HG02970 (cell line): ENCODE results near the gene KLK13.
A peak's percentile ranks its signal among the peaks of the same experiment; 100 is the strongest.

Experiments used
- ATAC-seq: cut with Tn5 transposase; IDR thresholded peaks from one replicate; pipeline ENCODE4 v1.9.1; 2021; ENCODE audit warnings: mild to moderate bottlenecking, moderate library complexity, moderate number of reproducible peaks; ENCODE audit not compliant: unreplicated experiment, low FRiP score

KLK13 gene

DNA sequence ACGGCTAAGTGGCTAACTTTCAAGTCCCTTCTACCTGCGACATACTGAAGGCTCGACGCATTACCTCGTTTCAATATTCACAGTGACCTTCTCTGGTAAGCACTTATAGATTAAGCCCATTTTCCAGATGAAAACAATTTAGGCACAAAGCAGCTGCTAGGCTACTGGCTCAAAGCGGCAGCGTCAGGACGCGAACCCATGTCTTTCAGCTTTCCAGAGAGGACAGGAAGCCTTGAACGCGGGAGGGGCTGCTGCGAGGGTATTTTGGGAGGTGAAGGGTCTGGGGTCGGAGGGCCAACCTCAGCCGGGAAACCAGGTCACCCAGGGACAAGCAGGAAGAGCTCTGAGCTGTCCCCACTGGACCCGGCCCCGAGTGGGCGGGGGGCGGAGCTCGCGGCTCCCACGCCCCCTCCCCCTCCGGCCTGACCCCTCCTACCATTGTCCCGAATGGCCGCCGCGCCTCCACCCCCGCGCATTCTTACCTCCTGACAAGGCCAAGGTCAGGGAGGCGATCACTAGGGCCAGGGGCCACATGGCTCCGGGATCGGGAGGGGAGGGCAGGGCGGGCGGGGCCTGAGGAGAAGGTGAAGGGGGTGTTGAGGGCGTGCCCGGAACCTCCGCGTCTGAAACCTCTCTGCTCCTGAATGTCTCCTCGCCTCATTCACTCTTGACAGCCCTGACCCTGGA, at the start of gene KLK13:
TSS of gene KLK13 (minus strand) at position 559 of the 687 bp plus-strand sequence. CDS start at position 534, 25 bp downstream.
- ATAC-seq, result no peak

- ATAC-seq, result no peak
Measured at GRCh38 chr19:51114087-51114729, 49.3 kb upstream of the KLK13 start.

GRCh38 chr19:51111606-51112005, 46.7 kb upstream of the KLK13 start:
- no peak for ATAC-seq

DNA sequence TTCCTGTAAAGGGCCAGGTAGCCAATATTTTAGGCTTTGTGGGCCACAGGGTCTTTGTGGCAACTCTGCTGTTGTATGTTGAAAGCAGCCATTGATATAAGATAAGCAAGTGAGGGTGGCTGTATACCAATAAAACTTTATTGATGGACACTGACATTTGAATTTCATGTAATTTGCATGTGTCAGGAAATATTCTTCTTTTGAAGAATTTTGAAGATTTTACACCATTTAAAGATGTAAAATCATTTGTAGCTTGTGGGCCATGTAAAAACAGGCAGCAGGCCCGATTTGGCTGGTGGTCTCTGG, 45.7 kb upstream of the KLK13 start:
- ATAC-seq, result no peak

GRCh38 chr19:51108805-51109146, 43.9 kb upstream of the KLK13 start:
- peak; percentile 31 for ATAC-seq

GRCh38 chr19:51108066-51108804, 43.3 kb upstream of the KLK13 start, which contains the start of gene CTU1:
Gene CTU1 (minus strand): TSS chr19:51108409. CDS start chr19:51104569, 3,840 bp downstream.
- ATAC-seq, result peak; percentile 97

DNA sequence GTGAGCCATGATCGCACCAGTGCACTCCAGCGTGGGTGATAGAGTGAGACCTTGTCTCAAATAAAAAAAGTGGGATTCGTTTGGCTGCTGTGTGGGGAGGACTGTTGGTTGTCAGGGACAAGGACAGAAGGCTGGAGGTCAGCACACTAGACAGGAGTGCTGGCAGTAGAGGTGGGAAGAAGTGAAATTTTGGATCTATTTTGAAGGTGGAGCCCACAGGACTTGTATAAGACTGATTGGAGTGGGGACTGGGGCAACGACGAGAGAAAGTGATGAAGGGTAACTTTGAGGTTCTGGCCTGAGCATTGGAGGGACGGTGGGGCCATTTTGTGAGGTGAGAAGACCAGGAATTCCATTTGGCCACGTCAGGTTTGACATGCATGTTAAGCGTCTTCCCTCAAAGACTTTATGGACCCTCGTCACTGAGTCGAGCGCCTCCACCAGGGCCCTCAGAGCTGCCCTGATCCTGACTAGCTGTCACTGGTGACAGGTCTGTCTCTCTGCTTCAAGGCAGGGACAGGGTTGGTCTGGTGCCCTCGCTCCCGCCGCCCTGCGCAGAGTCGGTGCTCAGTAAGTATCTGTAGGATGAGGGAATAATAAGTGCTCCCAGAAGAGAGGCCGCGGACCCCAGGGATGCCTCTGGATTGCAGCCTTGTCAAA, 42.6 kb upstream of the KLK13 start:
- ATAC-seq, result no peak

DNA sequence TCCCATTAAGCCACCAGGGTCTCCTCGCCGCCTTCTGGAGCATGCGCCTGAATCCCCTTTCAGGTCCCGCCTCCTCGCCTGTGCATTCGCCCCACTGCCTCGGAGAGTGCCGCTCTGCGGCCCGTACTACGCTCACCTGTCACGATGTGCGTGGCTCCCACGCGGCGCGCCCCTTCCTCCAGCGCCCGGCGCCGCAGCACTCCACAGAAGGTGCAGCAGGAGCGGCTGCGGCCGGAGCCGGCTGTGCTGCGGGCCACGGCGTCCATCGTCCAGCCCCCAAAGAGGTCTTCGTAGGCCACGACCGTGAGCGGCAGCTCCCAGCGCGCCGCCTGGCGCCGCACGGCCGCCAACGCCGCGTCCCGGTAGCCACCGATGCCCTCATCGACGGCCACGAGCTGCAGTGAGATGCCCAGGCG, 39.0 kb upstream of the KLK13 start:
- no peak for ATAC-seq

- ATAC-seq, result no peak
Measured at GRCh38 chr19:51102991-51103390, 38.1 kb upstream of the KLK13 start.

GRCh38 chr19:51101171-51101865, 36.4 kb upstream of the KLK13 start:
- ATAC-seq, result no peak

- no peak for ATAC-seq
Measured at GRCh38 chr19:51100601-51101000, 35.7 kb upstream of the KLK13 start.

- ATAC-seq, result no peak
Measured at GRCh38 chr19:51099047-51099382, 34.1 kb upstream of the KLK13 start.

- no peak for ATAC-seq
Measured at GRCh38 chr19:51098365-51099046, 33.6 kb upstream of the KLK13 start.

DNA sequence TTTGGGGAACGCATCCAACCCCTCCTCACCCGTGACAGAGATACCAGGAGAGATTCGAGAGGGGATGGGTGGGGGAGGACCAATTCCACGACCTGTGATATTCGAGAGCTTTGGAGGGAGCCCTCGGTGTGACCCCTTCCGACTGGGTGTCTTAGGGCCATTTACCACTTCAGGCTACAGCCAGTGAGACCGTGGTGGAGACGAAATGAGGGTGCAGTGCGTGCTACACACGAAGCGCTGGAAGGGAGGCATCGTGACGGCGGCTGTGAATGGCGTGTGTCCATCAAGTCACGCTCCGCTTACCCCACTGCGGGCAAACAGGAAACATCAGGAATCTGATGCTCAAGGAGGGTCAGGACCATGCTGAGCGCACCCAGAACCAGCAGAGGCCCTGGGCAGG, 32.9 kb upstream of the KLK13 start:
- ATAC-seq, result no peak

DNA sequence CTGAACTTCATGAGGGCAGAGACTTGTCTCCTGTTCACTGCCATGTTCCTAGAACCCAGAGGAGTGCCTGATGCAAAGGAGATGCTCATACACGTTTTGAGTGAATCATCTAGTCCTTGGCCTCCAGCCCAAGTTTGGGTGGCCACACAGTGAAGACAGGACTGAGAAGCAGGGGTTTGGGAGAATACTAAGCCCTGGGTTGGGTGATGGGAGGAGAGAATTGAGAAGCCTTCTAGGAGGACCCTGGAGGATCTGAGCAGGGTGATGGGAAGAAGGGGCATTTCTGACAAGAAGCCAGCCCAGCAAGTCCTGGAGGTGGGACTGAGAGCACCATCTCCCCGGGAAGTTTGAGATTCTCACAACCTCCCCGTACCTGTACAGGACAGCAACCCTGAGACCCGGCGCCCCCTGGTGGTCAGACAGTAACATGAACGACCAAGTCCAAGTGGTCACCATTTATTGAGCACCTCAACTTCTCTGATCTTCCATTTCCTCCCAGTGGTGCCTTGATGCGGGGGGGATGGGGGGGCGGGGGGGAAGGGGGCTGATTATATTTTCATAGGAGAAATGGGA, 32.4 kb upstream of the KLK13 start:
- ATAC-seq, result no peak

DNA sequence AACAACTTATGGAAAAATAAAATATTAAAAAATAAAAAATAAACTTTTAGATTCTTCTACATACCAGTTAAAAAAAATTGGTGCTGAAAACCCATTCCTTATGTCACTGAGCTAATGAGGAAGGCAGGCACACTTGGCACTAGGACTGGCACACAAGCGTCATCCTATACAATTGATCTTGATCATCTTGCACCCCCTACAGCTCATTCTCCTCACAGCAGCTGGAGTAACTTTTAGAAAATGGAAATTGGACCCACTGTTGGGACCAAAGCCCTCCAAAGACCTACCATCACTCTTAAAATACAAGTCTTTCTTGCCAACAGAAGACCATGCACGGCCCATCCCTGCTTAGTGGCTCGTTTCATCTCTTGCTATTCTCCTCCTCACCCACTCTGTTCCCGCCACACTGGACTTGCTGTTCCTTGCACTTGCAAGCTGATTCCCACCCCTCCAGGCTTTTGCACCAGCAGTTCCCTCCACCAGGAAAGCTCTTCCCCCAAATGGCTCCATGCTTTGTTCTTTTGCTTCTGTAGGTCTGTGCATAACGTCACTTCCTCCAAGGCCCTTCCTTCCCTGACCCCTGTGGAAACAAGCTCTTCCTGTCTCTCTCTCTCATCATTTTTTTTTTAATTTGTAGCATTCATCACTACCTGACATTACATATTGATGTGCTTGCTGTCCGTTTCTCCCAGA, 31.7 kb upstream of the KLK13 start:
- ATAC-seq, result no peak

DNA sequence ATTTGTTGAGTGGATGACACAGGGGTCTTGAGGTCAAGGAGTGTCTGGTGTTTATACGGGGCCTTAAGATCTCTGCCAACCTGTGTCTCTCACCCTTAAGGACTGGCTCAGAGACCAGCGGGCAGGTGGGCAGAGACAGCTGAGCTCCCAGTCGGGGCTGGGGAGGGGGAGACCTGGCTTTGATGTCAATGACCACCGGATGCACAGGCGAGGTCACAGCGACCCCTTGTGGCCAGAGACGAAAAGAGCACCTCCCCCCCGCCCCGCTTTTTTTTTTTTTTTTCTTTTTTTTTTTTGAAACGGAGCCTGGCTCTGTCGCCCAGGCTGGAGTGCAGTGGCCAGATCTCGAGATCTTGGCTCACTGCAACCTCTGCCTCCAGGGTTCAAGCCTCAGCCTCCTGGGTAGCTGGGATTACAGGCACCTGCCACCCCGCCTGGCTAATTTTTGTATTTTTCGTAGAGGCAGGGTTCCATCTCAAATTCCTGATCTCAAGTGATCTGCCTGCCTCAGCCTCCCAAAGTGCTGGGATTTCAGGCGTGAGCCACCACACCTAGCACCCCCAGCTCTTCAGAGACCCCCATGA, 29.9 kb upstream of the KLK13 start:
- no peak for ATAC-seq

GRCh38 chr19:51093510-51094345, 28.8 kb upstream of the KLK13 start:
- no peak for ATAC-seq
